Smooth muscle cell (in vitro differentiated cells): ENCODE data around the gene NUP85. TPM values are rescaled to one million over a fixed set of nuclear protein-coding genes. Genes with fewer than 3 reads are reported as not detected.
A peak's percentile ranks its signal among the peaks of the same experiment; 100 is the strongest.

ENCODE experiments used
- DNase-seq: peaks from one replicate; lab custom pipeline; 2025; ENCODE audit not compliant: unreplicated experiment; lab: John Stamatoyannopoulos, UW
- H2AFZ ChIP-seq: fragments of 200-600 bp; sonication (generic); 2 replicates; pipeline ENCODE4 v1.6.0; 2016; ENCODE audit warnings: antibody characterized with exemption, low read depth, mild to moderate bottlenecking
- H3F3A ChIP-seq: fragments of 200-600 bp; sonication (generic); 2 replicates; pipeline ENCODE4 v1.6.0; 2017; ENCODE audit warnings: antibody characterized with exemption, low read depth
- H3K27ac ChIP-seq: fragments of 200-600 bp; sonication (generic); 2 replicates; pipeline ENCODE4 v1.5.1; 2016; ENCODE audit warnings: low read depth, mild to moderate bottlenecking
- H3K27me3 ChIP-seq: fragments of 200-600 bp; sonication (generic); 2 replicates; pipeline ENCODE4 v1.6.1; 2016; ENCODE audit warnings: low read depth, mild to moderate bottlenecking
- H3K36me3 ChIP-seq: fragments of 200-600 bp; sonication (generic); 2 replicates; pipeline ENCODE4 v1.5.1; 2016; ENCODE audit warnings: low read depth
- H3K4me1 ChIP-seq: fragments of 200-600 bp; sonication (generic); 2 replicates; pipeline ENCODE4 v1.5.1; 2016; ENCODE audit warnings: low read depth
- H3K4me2 ChIP-seq: fragments of 200-600 bp; sonication (generic); 2 replicates; pipeline ENCODE4 v1.6.0; 2016; ENCODE audit warnings: mild to moderate bottlenecking
- H3K4me3 ChIP-seq: fragments of 200-600 bp; sonication (generic); 2 replicates; pipeline ENCODE4 v1.5.1; 2016; ENCODE audit warnings: mild to moderate bottlenecking
- H3K79me2 ChIP-seq: fragments of 200-600 bp; sonication (generic); 2 replicates; pipeline ENCODE4 v1.6.0; 2016; ENCODE audit warnings: low read depth, mild to moderate bottlenecking
- H3K9ac ChIP-seq: fragments of 200-600 bp; sonication (generic); 2 replicates; pipeline ENCODE4 v1.6.0; 2016; ENCODE audit warnings: low read depth
- H3K9me3 ChIP-seq: fragments of 200-600 bp; sonication (generic); replicated peaks from 2 replicates; pipeline ENCODE4 v1.5.1; 2016; ENCODE audit warnings: low read depth
- H4K20me1 ChIP-seq: fragments of 200-600 bp; sonication (generic); 2 replicates; pipeline ENCODE4 v1.6.0; 2016; ENCODE audit warnings: low read depth
- WGBS: methylation state at CpG from one replicate; pipeline ENCODE4 v1.1.7; 2016; ENCODE audit warnings: low lambda C conversion rate; 5-methylcytosine and 5-hydroxymethylcytosine counted together
- polyA plus RNA-seq: library from polyadenylated mRNA; unstranded; fragments of >200 nt; fragmentation: Nextera tagmentation; extraction: Ambion mirVana; gene quantifications from 2 replicates; pipeline ENCODE4 v1.2.1, GENCODE V29; 2016
- total RNA-seq: library from RNA; depleted of rRNA; stranded (reverse); fragments of >200 nt; gene quantifications from 2 replicates; pipeline ENCODE4 v1.2.3, GENCODE V29; 2014
- TF ChIP-seq, protein P1 (sequence below): fragments of 200-600 bp; sonication (generic); IDR thresholded peaks from 2 replicates; pipeline ENCODE4 v1.5.1; 2017; ENCODE audit warnings: borderline replicate concordance, mild to moderate bottlenecking, antibody characterized with exemption; ENCODE audit not compliant: insufficient read depth, poor library complexity, severe bottlenecking

The NUP85 gene
- total and polyA plus RNA-seq, 2 experiments from 2014 or later: 24.0 to 43.2 TPM

- Histone ChIP-seq H4K20me1 (peaks cover 17% of the 10 kb centered on the region), H3K79me2 (peaks cover 49% of the 10 kb centered on the region), H3K4me2 (peak overlapping the region; percentile 96), H3K27ac (peak overlapping the region; percentile 96), H3K4me1 (peaks cover 16% of the 10 kb centered on the region), H3K27me3 (no peaks in the 10 kb centered on the region), H3F3A (no peaks in the 10 kb centered on the region), H3K4me3 (peak overlapping the region; percentile 88), H3K9me3 (no peaks in the 10 kb centered on the region), H2AFZ (peak overlapping the region; percentile 37), H3K36me3 (no peaks in the 10 kb centered on the region), H3K9ac (peak overlapping the region; percentile 97)
- DNase-seq: no peak
- WGBS: 6% methylated on average over 31 of the region's 31 CpGs
- TF ChIP-seq, protein P1, sequence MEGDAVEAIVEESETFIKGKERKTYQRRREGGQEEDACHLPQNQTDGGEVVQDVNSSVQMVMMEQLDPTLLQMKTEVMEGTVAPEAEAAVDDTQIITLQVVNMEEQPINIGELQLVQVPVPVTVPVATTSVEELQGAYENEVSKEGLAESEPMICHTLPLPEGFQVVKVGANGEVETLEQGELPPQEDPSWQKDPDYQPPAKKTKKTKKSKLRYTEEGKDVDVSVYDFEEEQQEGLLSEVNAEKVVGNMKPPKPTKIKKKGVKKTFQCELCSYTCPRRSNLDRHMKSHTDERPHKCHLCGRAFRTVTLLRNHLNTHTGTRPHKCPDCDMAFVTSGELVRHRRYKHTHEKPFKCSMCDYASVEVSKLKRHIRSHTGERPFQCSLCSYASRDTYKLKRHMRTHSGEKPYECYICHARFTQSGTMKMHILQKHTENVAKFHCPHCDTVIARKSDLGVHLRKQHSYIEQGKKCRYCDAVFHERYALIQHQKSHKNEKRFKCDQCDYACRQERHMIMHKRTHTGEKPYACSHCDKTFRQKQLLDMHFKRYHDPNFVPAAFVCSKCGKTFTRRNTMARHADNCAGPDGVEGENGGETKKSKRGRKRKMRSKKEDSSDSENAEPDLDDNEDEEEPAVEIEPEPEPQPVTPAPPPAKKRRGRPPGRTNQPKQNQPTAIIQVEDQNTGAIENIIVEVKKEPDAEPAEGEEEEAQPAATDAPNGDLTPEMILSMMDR: no peak
These were observed 55.3 kb downstream of the NUP85 start for GRCh38 chr17:75260641-75261335.

GRCh38 chr17:75261336-75262111 is 56.0 kb downstream of the NUP85 start, which contains the start of the genes GGA3 and MRPS7:
GGA3 (minus strand) TSS chr17:75261606; CDS start chr17:75261587, 19 bp downstream.
MRPS7 (plus strand) TSS chr17:75261879; CDS start chr17:75261901, 22 bp downstream.
- Histone ChIP-seq H3K79me2 (peaks cover 49% of the 10 kb centered on the region), H3K4me2 (peak within 1 kb of the TSS; percentile 96), H3F3A (peaks cover 4% of the 10 kb centered on the region), H3K4me1 (peaks cover 16% of the 10 kb centered on the region), H3K9ac (peak within 1 kb of the TSS; percentile 97), H3K27ac (peak within 1 kb of the TSS; percentile 96), H3K4me3 (peak within 1 kb of the TSS; percentile 88), H4K20me1 (peaks cover 11% of the 10 kb centered on the region), H3K36me3 (no peaks in the 10 kb centered on the region), H3K9me3 (no peaks in the 10 kb centered on the region), H2AFZ (peak within 1 kb of the TSS; percentile 37), H3K27me3 (no peaks in the 10 kb centered on the region)
- DNase-seq: peak; percentile 96
- TF ChIP-seq, protein P1: no peak
- under 1% methylated on average over 67 of the region's 69 CpGs for WGBS

DNA sequence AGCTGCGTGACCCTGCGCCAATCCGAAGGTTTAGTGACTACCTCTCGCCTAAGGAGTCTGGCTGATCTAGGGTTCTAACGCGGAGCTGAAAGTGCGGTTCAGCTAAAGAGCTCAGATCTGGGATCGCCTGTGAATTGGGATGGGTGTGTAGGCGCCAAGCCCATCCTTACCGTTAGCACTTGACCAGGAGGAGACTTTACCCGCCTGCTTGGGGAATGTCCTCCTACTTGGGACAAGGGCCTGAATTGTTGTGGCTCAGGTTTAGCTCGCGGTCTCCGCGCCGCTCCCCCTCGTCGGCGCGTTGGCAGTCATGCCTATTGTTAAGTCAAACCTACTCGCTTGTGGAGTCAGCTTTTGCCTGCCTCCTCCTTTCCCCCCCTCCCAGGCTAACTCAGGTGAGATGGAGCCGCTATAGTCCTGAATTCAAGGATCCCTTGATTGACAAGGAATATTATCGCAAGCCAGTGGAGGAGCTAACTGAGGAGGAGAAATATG is 56.7 kb downstream of the NUP85 start:
- peaks cover 49% of the 10 kb centered on the region for H3K79me2 ChIP-seq

More for the DNA sequence above, 56.7 kb downstream of the NUP85 start:
- Histone ChIP-seq H3K27ac (peak overlapping the region; percentile 96), H3K4me3 (peak overlapping the region; percentile 88), H3F3A (peaks cover 5% of the 10 kb centered on the region), H3K9me3 (no peaks in the 10 kb centered on the region), H4K20me1 (peaks cover 11% of the 10 kb centered on the region), H3K36me3 (no peaks in the 10 kb centered on the region), H2AFZ (peak overlapping the region; percentile 37), H3K27me3 (no peaks in the 10 kb centered on the region), H3K9ac (peak overlapping the region; percentile 97), H3K4me1 (peaks cover 16% of the 10 kb centered on the region), H3K4me2 (peak overlapping the region; percentile 96)
- DNase-seq: no peak
- 2% methylated on average over 23 of the region's 23 CpGs for WGBS
- TF ChIP-seq, protein P1: no peak
